ENCODE results near the gene AGBL3.

AGBL3 gene

GRCh38 chr7:134941185-134941900 is 45.0 kb upstream of the AGBL3 start:
- CTCF ChIA-PET: interaction anchor here (0.6 to 1.7 kb wide), 3 partner anchors 10 to 308 kb away, joined by 3 read pairs; no protein-coding TSS in a partner anchor
- POLR2A ChIA-PET: interaction anchor here (1.2 kb wide), 1 partner anchor 45 kb away, joined by 3 read pairs; the partner anchor contains the start of gene AGBL3
- TF ChIP-seq LEF1 (IDR thresholded peaks at IDR 0.05; ENCODE audit: borderline replicate concordance) (no peak), PKNOX1 (IDR thresholded peaks at IDR 0.05) (no peak), SUZ12 (IDR thresholded peaks at IDR 0.05) (no peak), FOXM1 (IDR thresholded peaks at IDR 0.05; ENCODE audit: borderline replicate concordance) (no peak), SP1 (IDR thresholded peaks at IDR 0.05) (no peak), ZNF384 (IDR thresholded peaks at IDR 0.05) (no peak), TARDBP (IDR thresholded peaks at IDR 0.05) (no peak)
- DNase-seq (ENCODE audit: extremely low spot score): no peak

DNA sequence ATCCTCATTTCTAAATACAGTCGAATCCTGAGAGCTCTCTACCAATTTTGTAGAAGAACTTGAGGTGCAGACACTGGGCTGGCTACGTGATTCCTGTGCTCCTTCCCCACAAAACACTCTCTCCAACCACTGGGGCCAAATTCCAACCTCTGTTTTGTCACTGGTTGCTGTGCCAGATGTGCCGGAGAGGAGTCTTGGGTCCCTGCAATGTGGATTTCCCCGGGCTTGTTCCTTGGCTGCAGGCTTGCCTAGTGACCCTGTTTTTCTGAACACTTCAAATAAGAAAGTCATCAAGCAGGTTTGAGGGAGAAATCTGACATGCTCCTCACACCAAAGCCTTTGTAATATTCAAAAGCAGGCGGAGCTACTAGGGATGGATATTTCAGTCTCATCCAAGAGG is 44.4 kb upstream of the AGBL3 start:
- CTCF ChIA-PET: interaction anchor here (1.7 kb wide), 1 partner anchor 309 kb away, joined by 3 read pairs; no protein-coding TSS in a partner anchor
- DNase-seq (ENCODE audit: extremely low spot score): no peak
- TF ChIP-seq ARNT (IDR thresholded peaks at IDR 0.05): no peak
- TF ChIP-seq PKNOX1 (IDR thresholded peaks at IDR 0.05): no peak
- no peak for TF ChIP-seq SP1 (IDR thresholded peaks at IDR 0.05)
- TF ChIP-seq BHLHE40 (IDR thresholded peaks at IDR 0.05; ENCODE audit: borderline replicate concordance): no peak
- TF ChIP-seq FOXA1 (IDR thresholded peaks at IDR 0.05): no peak
- TF ChIP-seq FOXK2 (IDR thresholded peaks at IDR 0.05): no peak
- TF ChIP-seq LEF1 (IDR thresholded peaks at IDR 0.05; ENCODE audit: borderline replicate concordance): no peak
- no peak for TF ChIP-seq ZNF384 (IDR thresholded peaks at IDR 0.05)
- no peak for TF ChIP-seq TARDBP (IDR thresholded peaks at IDR 0.05)
- no peak for TF ChIP-seq ELF4 (IDR thresholded peaks at IDR 0.05)
- TF ChIP-seq CTBP1 (IDR thresholded peaks at IDR 0.05; ENCODE audit: borderline replicate concordance): no peak
- no peak for TF ChIP-seq L3MBTL2 (conservative IDR thresholded peaks at IDR 0.05)
- no peak for TF ChIP-seq FOXM1 (IDR thresholded peaks at IDR 0.05; ENCODE audit: borderline replicate concordance)
- no peak for TF ChIP-seq SUZ12 (IDR thresholded peaks at IDR 0.05)
- TF ChIP-seq NFRKB (IDR thresholded peaks at IDR 0.05): no peak
- TF ChIP-seq HDGF (IDR thresholded peaks at IDR 0.05; ENCODE audit: borderline replicate concordance): no peak
- POLR2A ChIA-PET: no interaction called here

DNA sequence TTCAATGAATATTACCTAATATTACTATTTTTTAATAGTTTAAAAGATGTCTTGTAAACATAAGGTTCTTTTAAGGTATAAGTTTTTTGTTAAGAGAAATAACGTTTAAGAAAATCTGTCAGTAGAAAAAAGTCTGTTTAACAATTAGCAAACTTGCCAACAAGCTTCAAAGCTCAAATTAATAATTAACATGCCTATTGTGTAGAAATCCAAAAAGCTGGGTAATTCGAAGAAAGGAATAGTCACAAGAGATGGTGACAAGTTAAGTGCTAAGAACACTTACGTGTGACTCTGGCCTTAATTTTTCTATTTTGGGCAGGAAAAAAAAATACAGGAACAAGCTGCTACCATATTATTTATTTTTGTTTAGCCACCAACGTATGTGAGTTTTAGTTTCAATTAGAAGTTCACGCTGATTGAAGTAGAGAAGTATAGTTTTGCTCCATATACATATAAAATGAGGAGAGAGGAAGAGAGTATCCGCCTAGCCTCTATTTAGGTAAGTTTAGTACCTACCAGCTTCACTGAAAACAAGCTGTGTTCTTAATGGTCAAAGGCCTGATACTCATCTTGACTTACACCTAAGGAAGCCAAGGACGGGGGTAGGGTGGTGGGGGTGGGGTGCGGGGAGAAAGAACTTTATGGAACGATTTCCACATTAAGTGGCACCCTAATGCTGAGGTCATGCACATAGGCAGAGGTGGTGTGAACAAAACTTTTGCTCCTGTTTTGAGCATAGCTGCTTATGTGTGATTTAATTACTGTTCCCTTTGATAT is 43.4 kb upstream of the AGBL3 start:
- ChIA-PET POLR2A (no interaction called here), CTCF (interaction anchor here (1.2 to 1.7 kb wide), 3 partner anchors 219 to 310 kb away, joined by 3 to 5 read pairs (median 4); no protein-coding TSS in a partner anchor)
- DNase-seq (ENCODE audit: extremely low spot score): no peak
- TF ChIP-seq SP1 (IDR thresholded peaks at IDR 0.05) (no peak), ZNF384 (IDR thresholded peaks at IDR 0.05) (no peak), ELF4 (IDR thresholded peaks at IDR 0.05) (no peak), FOXM1 (IDR thresholded peaks at IDR 0.05; ENCODE audit: borderline replicate concordance) (no peak), L3MBTL2 (conservative IDR thresholded peaks at IDR 0.05) (no peak), PKNOX1 (IDR thresholded peaks at IDR 0.05) (no peak), FOXA1 (IDR thresholded peaks at IDR 0.05) (no peak), TARDBP (IDR thresholded peaks at IDR 0.05) (no peak), BHLHE40 (IDR thresholded peaks at IDR 0.05; ENCODE audit: borderline replicate concordance) (no peak), SUZ12 (IDR thresholded peaks at IDR 0.05) (no peak), NFRKB (IDR thresholded peaks at IDR 0.05) (no peak), FOXK2 (IDR thresholded peaks at IDR 0.05) (no peak)

- TF ChIP-seq PKNOX1 (IDR thresholded peaks at IDR 0.05): peak; percentile 83
- no peak for TF ChIP-seq TARDBP (IDR thresholded peaks at IDR 0.05)
- TF ChIP-seq BHLHE40 (IDR thresholded peaks at IDR 0.05; ENCODE audit: borderline replicate concordance): no peak
- ChIA-PET CTCF (interaction anchor here (1.6 kb wide), 1 partner anchor 220 kb away, joined by 5 read pairs; no protein-coding TSS in a partner anchor), POLR2A (no interaction called here)
- DNase-seq (ENCODE audit: extremely low spot score): peak; percentile 43
Observed at GRCh38 chr7:134943785-134944400, 42.4 kb upstream of the AGBL3 start.

DNA sequence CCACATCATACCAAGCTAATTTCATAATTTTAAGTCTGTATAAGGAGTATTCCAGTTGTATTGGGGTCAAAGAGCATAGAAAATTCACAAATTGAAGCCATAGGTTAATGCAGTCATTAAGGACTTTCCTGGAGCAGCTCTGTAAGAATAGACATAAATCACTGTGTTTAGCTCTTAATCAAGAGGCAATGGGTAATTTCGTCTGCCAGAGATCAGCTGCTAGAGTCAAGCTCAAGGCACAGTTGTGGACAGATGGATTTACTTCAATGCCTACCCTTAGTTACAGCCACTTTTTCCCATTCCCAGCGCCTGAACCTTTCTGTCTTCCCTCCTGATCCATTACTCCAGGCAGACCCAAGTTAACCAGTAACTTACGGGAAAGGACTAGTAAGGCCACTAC is 40.6 kb upstream of the AGBL3 start:
- ChIA-PET CTCF (no interaction called here), POLR2A (interaction anchor here (0.6 kb wide), 1 partner anchor 499 kb away, joined by 3 read pairs; no protein-coding TSS in a partner anchor)
- DNase-seq (ENCODE audit: extremely low spot score): no peak
- TF ChIP-seq L3MBTL2 (conservative IDR thresholded peaks at IDR 0.05) (no peak), SUZ12 (IDR thresholded peaks at IDR 0.05) (no peak), ELF4 (IDR thresholded peaks at IDR 0.05) (no peak), HDGF (IDR thresholded peaks at IDR 0.05; ENCODE audit: borderline replicate concordance) (no peak), NFRKB (IDR thresholded peaks at IDR 0.05) (no peak), LEF1 (IDR thresholded peaks at IDR 0.05; ENCODE audit: borderline replicate concordance) (no peak), FOXK2 (IDR thresholded peaks at IDR 0.05) (no peak), SP1 (IDR thresholded peaks at IDR 0.05) (no peak), PKNOX1 (IDR thresholded peaks at IDR 0.05) (no peak), TARDBP (IDR thresholded peaks at IDR 0.05) (no peak), ZNF384 (IDR thresholded peaks at IDR 0.05) (no peak), FOXM1 (IDR thresholded peaks at IDR 0.05; ENCODE audit: borderline replicate concordance) (no peak), BHLHE40 (IDR thresholded peaks at IDR 0.05; ENCODE audit: borderline replicate concordance) (no peak)

Measured in HEK293T (cell line).